Neural progenitor cell (in vitro differentiated cells): ENCODE measurements around the gene VPS13D.

Source experiments
- CTCF ChIP-seq: fragments of 200-600 bp; sonication (generic); IDR thresholded peaks from 2 replicates; pipeline ENCODE4 v1.5.1; 2017; ENCODE audit warnings: antibody characterized with exemption, mild to moderate bottlenecking
- EZH2 ChIP-seq: fragments of 200-600 bp; sonication (generic); IDR thresholded peaks from 2 replicates; pipeline ENCODE4 v1.6.1; 2017; ENCODE audit warnings: antibody characterized with exemption, mild to moderate bottlenecking, moderate library complexity

- no peak for TF ChIP-seq EZH2
- TF ChIP-seq CTCF: no peak
These were observed 75.5 kb downstream of the VPS13D start for GRCh38 chr1:12305377-12305776.
